ENCODE data around the gene MIER2.

GRCh38 chr19:283395-283794 lies 61.2 kb downstream of the MIER2 start:
- no peak for TF ChIP-seq LEF1 (IDR thresholded peaks at IDR 0.05; ENCODE audit: borderline replicate concordance)
- no peak for TF ChIP-seq FOXK2 (IDR thresholded peaks at IDR 0.05)
- no peak for TF ChIP-seq BHLHE40 (IDR thresholded peaks at IDR 0.05; ENCODE audit: borderline replicate concordance)
- no peak for TF ChIP-seq FOXM1 (IDR thresholded peaks at IDR 0.05; ENCODE audit: borderline replicate concordance)
- TF ChIP-seq HDGF (IDR thresholded peaks at IDR 0.05; ENCODE audit: borderline replicate concordance): no peak
- no peak for TF ChIP-seq ARNT (IDR thresholded peaks at IDR 0.05)
- no peak for TF ChIP-seq FOXA1 (IDR thresholded peaks at IDR 0.05)
- TF ChIP-seq SP1 (IDR thresholded peaks at IDR 0.05): no peak
- no peak for TF ChIP-seq ELF4 (IDR thresholded peaks at IDR 0.05)
- TF ChIP-seq NFRKB (IDR thresholded peaks at IDR 0.05): no peak
- no peak for TF ChIP-seq CTBP1 (IDR thresholded peaks at IDR 0.05; ENCODE audit: borderline replicate concordance)
- no peak for TF ChIP-seq SUZ12 (IDR thresholded peaks at IDR 0.05)
- TF ChIP-seq L3MBTL2 (conservative IDR thresholded peaks at IDR 0.05): no peak
- TF ChIP-seq TARDBP (IDR thresholded peaks at IDR 0.05): no peak
